RWPE2 (cell line): ENCODE results near the gene PGBD5.

Experiments used
- ATAC-seq: fragments of 200-7000 bp; cut with Tn5 transposase; 3 replicates; pipeline ENCODE4 v1.9.1; 2021; ENCODE audit warnings: low read depth
- DNase-seq: peaks from one replicate; pipeline ENCODE4 v3.0.0-alpha.2; 2020; ENCODE audit warnings: low spot score
- H3K27ac ChIP-seq: fragments of 450-650 bp; 2 replicates; pipeline ENCODE4 v1.5.1; 2017; ENCODE audit warnings: mild to moderate bottlenecking; ENCODE audit not compliant: poor library complexity, severe bottlenecking
- H3K27me3 ChIP-seq: fragments of 250-450 bp; sonication (Bioruptor Pico); 2 replicates; pipeline ENCODE4 v1.5.1; 2021; ENCODE audit warnings: mild to moderate bottlenecking, moderate library complexity; ENCODE audit not compliant: insufficient read depth, poor library complexity, severe bottlenecking
- H3K36me3 ChIP-seq: fragments of 250-450 bp; sonication (Bioruptor Pico); 2 replicates; pipeline ENCODE4 v1.5.1; 2020; ENCODE audit warnings: low read depth, mild to moderate bottlenecking, moderate library complexity
- H3K4me1 ChIP-seq: fragments of 250-450 bp; sonication (Bioruptor Pico); 2 replicates; pipeline ENCODE4 v1.5.1; 2021; ENCODE audit warnings: mild to moderate bottlenecking, moderate library complexity; ENCODE audit not compliant: insufficient read depth, poor library complexity, severe bottlenecking
- H3K4me3 ChIP-seq: fragments of 250-450 bp; sonication (Bioruptor Pico); 2 replicates; pipeline ENCODE4 v1.5.1; 2021; ENCODE audit warnings: mild to moderate bottlenecking, moderate library complexity; ENCODE audit not compliant: severe bottlenecking
- H3K9me3 ChIP-seq: fragments of 250-450 bp; sonication (Bioruptor Pico); 2 replicates; pipeline ENCODE4 v1.5.1; 2021; ENCODE audit warnings: mild to moderate bottlenecking, moderate library complexity; ENCODE audit not compliant: severe bottlenecking
- CTCF ChIP-seq: fragments of 450-650 bp; IDR thresholded peaks from one replicate; pipeline ENCODE4 v1.5.1; 2017; ENCODE audit warnings: mild to moderate bottlenecking, moderate library complexity; ENCODE audit not compliant: poor library complexity, severe bottlenecking

Gene PGBD5

GRCh38 chr1:230299191-230300006 lies 126.7 kb downstream of the PGBD5 start:
- no peaks in the 10 kb centered on the region for H3K27me3 ChIP-seq
- no peak overlapping the region for H3K4me3 ChIP-seq
- H3K36me3 ChIP-seq: no peaks in the 10 kb centered on the region
- no peak overlapping the region for H3K27ac ChIP-seq
- H3K4me1 ChIP-seq: no peaks in the 10 kb centered on the region
- no peak for ATAC-seq
- no peak for DNase-seq
- H3K9me3 ChIP-seq: no peaks in the 10 kb centered on the region
- no peak for TF ChIP-seq CTCF

- ATAC-seq (no peak), DNase-seq (no peak)
- no peaks in the 10 kb centered on the region for H3K9me3 ChIP-seq
- H3K27me3 ChIP-seq: no peaks in the 10 kb centered on the region
- H3K36me3 ChIP-seq: no peaks in the 10 kb centered on the region
- TF ChIP-seq CTCF: no peak
- H3K4me3 ChIP-seq: no peak overlapping the region
- no peaks in the 10 kb centered on the region for H3K4me1 ChIP-seq
- no peak overlapping the region for H3K27ac ChIP-seq
These were observed 130.8 kb downstream of the PGBD5 start for GRCh38 chr1:230295367-230295766.

GRCh38 chr1:230293390-230293700 lies 132.8 kb downstream of the PGBD5 start:
- Histone ChIP-seq H3K4me3 (no peak overlapping the region), H3K27me3 (no peaks in the 10 kb centered on the region), H3K9me3 (no peaks in the 10 kb centered on the region), H3K36me3 (no peaks in the 10 kb centered on the region), H3K27ac (no peak overlapping the region), H3K4me1 (no peaks in the 10 kb centered on the region)
- no peak for TF ChIP-seq CTCF
- ATAC-seq: no peak
- no peak for DNase-seq

GRCh38 chr1:230292689-230293389 lies 133.3 kb downstream of the PGBD5 start:
- Histone ChIP-seq H3K4me1 (no peaks in the 10 kb centered on the region), H3K27me3 (no peaks in the 10 kb centered on the region), H3K27ac (no peak overlapping the region), H3K4me3 (no peak overlapping the region), H3K36me3 (no peaks in the 10 kb centered on the region), H3K9me3 (no peaks in the 10 kb centered on the region)
- DNase-seq: no peak
- TF ChIP-seq CTCF: no peak
- ATAC-seq: no peak
